ENCODE data around the gene CLDND1.
A peak's percentile ranks its signal among the peaks of the same experiment; 100 is the strongest.

The CLDND1 gene

GRCh38 chr3:98528474-98529346 lies 6.0 kb upstream of the CLDND1 start (continued):
- TF ChIP-seq CREB5 (CRISPR knock-in tag; IDR thresholded peaks at IDR 0.05; ENCODE audit: low read depth) (no peak), ZNF565 (CRISPR knock-in tag; conservative IDR thresholded peaks at IDR 0.05; ENCODE audit: low read depth) (no peak)

GRCh38 chr3:98525494-98525893 lies 2.8 kb upstream of the CLDND1 start:
- no peak for ATAC-seq
- TF ChIP-seq RARB (CRISPR knock-in tag; IDR thresholded peaks at IDR 0.05) (no peak), ZFP3 (CRISPR knock-in tag; IDR thresholded peaks at IDR 0.05) (no peak), GLIS3 (CRISPR knock-in tag; IDR thresholded peaks at IDR 0.05) (no peak), CREB5 (CRISPR knock-in tag; IDR thresholded peaks at IDR 0.05; ENCODE audit: low read depth) (no peak), ZC3H10 (CRISPR knock-in tag; IDR thresholded peaks at IDR 0.05) (no peak)

GRCh38 chr3:98521897-98522543 lies 682 bp downstream of the CLDND1 start:
- ATAC-seq, result peak; percentile 76
- no peak for TF ChIP-seq ZNF70 (CRISPR knock-in tag; IDR thresholded peaks at IDR 0.05)
- TF ChIP-seq TOX (CRISPR knock-in tag; IDR thresholded peaks at IDR 0.05; ENCODE audit: borderline replicate concordance), result no peak
- TF ChIP-seq ZFP30 (CRISPR knock-in tag; IDR thresholded peaks at IDR 0.05), result no peak
- no peak for TF ChIP-seq ZC3H10 (CRISPR knock-in tag; IDR thresholded peaks at IDR 0.05)
- TF ChIP-seq SNAI2 (CRISPR knock-in tag; IDR thresholded peaks at IDR 0.05), result no peak
- TF ChIP-seq ZNF8 (CRISPR knock-in tag; IDR thresholded peaks at IDR 0.05), result no peak
- TF ChIP-seq RARB (CRISPR knock-in tag; IDR thresholded peaks at IDR 0.05), result no peak
- TF ChIP-seq ZFP3 (CRISPR knock-in tag; IDR thresholded peaks at IDR 0.05), result no peak
- TF ChIP-seq CSDC2 (CRISPR knock-in tag; IDR thresholded peaks at IDR 0.05), result no peak
- no peak for TF ChIP-seq ARNTL (CRISPR knock-in tag; IDR thresholded peaks at IDR 0.05; ENCODE audit: borderline replicate concordance, low read depth)
- TF ChIP-seq, protein P1, sequence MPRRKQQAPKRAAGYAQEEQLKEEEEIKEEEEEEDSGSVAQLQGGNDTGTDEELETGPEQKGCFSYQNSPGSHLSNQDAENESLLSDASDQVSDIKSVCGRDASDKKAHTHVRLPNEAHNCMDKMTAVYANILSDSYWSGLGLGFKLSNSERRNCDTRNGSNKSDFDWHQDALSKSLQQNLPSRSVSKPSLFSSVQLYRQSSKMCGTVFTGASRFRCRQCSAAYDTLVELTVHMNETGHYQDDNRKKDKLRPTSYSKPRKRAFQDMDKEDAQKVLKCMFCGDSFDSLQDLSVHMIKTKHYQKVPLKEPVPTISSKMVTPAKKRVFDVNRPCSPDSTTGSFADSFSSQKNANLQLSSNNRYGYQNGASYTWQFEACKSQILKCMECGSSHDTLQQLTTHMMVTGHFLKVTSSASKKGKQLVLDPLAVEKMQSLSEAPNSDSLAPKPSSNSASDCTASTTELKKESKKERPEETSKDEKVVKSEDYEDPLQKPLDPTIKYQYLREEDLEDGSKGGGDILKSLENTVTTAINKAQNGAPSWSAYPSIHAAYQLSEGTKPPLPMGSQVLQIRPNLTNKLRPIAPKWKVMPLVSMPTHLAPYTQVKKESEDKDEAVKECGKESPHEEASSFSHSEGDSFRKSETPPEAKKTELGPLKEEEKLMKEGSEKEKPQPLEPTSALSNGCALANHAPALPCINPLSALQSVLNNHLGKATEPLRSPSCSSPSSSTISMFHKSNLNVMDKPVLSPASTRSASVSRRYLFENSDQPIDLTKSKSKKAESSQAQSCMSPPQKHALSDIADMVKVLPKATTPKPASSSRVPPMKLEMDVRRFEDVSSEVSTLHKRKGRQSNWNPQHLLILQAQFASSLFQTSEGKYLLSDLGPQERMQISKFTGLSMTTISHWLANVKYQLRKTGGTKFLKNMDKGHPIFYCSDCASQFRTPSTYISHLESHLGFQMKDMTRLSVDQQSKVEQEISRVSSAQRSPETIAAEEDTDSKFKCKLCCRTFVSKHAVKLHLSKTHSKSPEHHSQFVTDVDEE (CRISPR knock-in tag; IDR thresholded peaks at IDR 0.05), result no peak
- no peak for TF ChIP-seq PPARA (CRISPR knock-in tag; IDR thresholded peaks at IDR 0.05; ENCODE audit: borderline replicate concordance)
- TF ChIP-seq TCF4 (CRISPR knock-in tag; IDR thresholded peaks at IDR 0.05; ENCODE audit: borderline replicate concordance), result no peak
- no peak for TF ChIP-seq ESRRG (CRISPR knock-in tag; IDR thresholded peaks at IDR 0.05)
- no peak for TF ChIP-seq GLIS3 (CRISPR knock-in tag; IDR thresholded peaks at IDR 0.05)
- no peak for TF ChIP-seq CREB5 (CRISPR knock-in tag; IDR thresholded peaks at IDR 0.05; ENCODE audit: low read depth)
- TF ChIP-seq ISL1 (CRISPR knock-in tag; IDR thresholded peaks at IDR 0.05), result no peak
- TF ChIP-seq POU6F1 (CRISPR knock-in tag; IDR thresholded peaks at IDR 0.05; ENCODE audit: borderline replicate concordance, low read depth), result no peak
- TF ChIP-seq, protein P2, sequence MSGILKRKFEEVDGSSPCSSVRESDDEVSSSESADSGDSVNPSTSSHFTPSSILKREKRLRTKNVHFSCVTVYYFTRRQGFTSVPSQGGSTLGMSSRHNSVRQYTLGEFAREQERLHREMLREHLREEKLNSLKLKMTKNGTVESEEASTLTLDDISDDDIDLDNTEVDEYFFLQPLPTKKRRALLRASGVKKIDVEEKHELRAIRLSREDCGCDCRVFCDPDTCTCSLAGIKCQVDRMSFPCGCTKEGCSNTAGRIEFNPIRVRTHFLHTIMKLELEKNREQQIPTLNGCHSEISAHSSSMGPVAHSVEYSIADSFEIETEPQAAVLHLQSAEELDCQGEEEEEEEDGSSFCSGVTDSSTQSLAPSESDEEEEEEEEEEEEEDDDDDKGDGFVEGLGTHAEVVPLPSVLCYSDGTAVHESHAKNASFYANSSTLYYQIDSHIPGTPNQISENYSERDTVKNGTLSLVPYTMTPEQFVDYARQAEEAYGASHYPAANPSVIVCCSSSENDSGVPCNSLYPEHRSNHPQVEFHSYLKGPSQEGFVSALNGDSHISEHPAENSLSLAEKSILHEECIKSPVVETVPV (CRISPR knock-in tag; IDR thresholded peaks at IDR 0.05), result no peak
- no peak for TF ChIP-seq ZNF565 (CRISPR knock-in tag; conservative IDR thresholded peaks at IDR 0.05; ENCODE audit: low read depth)

All from SK-N-SH treated with all-trans-retinoic acid at 6 μM for 48 hours (cell line).